HEK293 (cell line): Measurements from ENCODE around the gene EVC.

Experiments
- CTCF ChIA-PET: fragments of 350-600 bp; formaldehyde crosslinking; extraction: SDS; loops from one replicate; lab custom pipeline; 2021; ENCODE audit warnings: antibody characterized with exemption; lab: Yijun Ruan, JAX
- POLR2A ChIA-PET: fragments of 300-600 bp; formaldehyde crosslinking; extraction: SDS; loops from one replicate; lab custom pipeline; 2020; ENCODE audit warnings: antibody characterized with exemption, inconsistent platforms; lab: Yijun Ruan, JAX
- H3K27ac ChIP-seq: fragments of 200-500 bp; sonication (Bioruptor generic); 2 replicates; pipeline ENCODE4 v1.5.1; 2014; ENCODE audit warnings: low read depth, low read length, control low read depth, inconsistent platforms; ENCODE audit errors: extremely low read depth
- H3K36me3 ChIP-seq, 2 experiments: fragments of 200-500 bp in 1 of 2; sonication (Bioruptor generic) in 1 of 2; 1 replicate in 1 of 2; 2 replicates in 1 of 2; pipeline ENCODE4 v1.5.1; 2014 to 2017; ENCODE audit warnings: inconsistent platforms in 2 of 2, low read length in 2 of 2; ENCODE audit not compliant: control insufficient read depth in 2 of 2, insufficient read depth in 1 of 2
- H3K4me1 ChIP-seq: fragments of 200-500 bp; sonication (Bioruptor generic); 2 replicates; pipeline ENCODE4 v1.5.1; 2014; ENCODE audit warnings: mild to moderate bottlenecking, low read length, inconsistent platforms; ENCODE audit not compliant: control insufficient read depth, insufficient read depth
- H3K4me3 ChIP-seq: 2 replicates; pipeline ENCODE4 v1.5.1; 2011; ENCODE audit warnings: low read depth, mild to moderate bottlenecking, control low read depth, low read length, moderate library complexity
- H3K9me3 ChIP-seq: fragments of 200-500 bp; sonication (Bioruptor generic); 2 replicates; pipeline ENCODE4 v1.5.1; 2014; ENCODE audit warnings: low read depth, low read length, inconsistent platforms; ENCODE audit not compliant: control insufficient read depth, insufficient read depth
- GLI2 ChIP-seq: fragments of 450-650 bp; formaldehyde crosslinking; IDR thresholded peaks from 2 replicates; pipeline ENCODE4; 2017; ENCODE audit warnings: missing biosample characterization, missing genetic modification characterization, low read depth, borderline replicate concordance
- HOXA7 ChIP-seq: sonication (generic); formaldehyde crosslinking; IDR thresholded peaks from 2 replicates; pipeline ENCODE4 v1.8.1; 2022; ENCODE audit warnings: missing genetic modification reagents, borderline replicate concordance
- ZBTB21 ChIP-seq: fragments of 450-650 bp; formaldehyde crosslinking; IDR thresholded peaks from 2 replicates; pipeline ENCODE4 v1.5.1; 2017; ENCODE audit warnings: missing biosample characterization, missing genetic modification characterization
- ZBTB44 ChIP-seq: fragments of 450-650 bp; IDR thresholded peaks from 2 replicates; pipeline ENCODE4 v1.5.1; 2018; ENCODE audit warnings: missing biosample characterization, mild to moderate bottlenecking, missing genetic modification characterization
- ZFP69B ChIP-seq: fragments of 450-650 bp; formaldehyde crosslinking; IDR thresholded peaks from 2 replicates; pipeline ENCODE4 v1.5.1; 2016; ENCODE audit warnings: missing biosample characterization, missing genetic modification characterization
- ZIC2 ChIP-seq: fragments of 450-650 bp; formaldehyde crosslinking; IDR thresholded peaks from 2 replicates; pipeline ENCODE4 v1.5.1; 2016; ENCODE audit warnings: missing biosample characterization, missing genetic modification characterization
- ZNF169 ChIP-seq: fragments of 450-650 bp; formaldehyde crosslinking; IDR thresholded peaks from 2 replicates; pipeline ENCODE4 v1.5.1; 2016; ENCODE audit warnings: missing biosample characterization, missing genetic modification characterization
- ZNF184 ChIP-seq: fragments of 450-650 bp; IDR thresholded peaks from 2 replicates; pipeline ENCODE4 v1.5.1; 2018; ENCODE audit warnings: missing biosample characterization, mild to moderate bottlenecking, missing genetic modification characterization
- ZNF2 ChIP-seq: fragments of 450-650 bp; formaldehyde crosslinking; IDR thresholded peaks from 2 replicates; pipeline ENCODE4 v1.5.1; 2016; ENCODE audit warnings: missing biosample characterization, missing genetic modification characterization
- ZNF248 ChIP-seq: fragments of 450-650 bp; formaldehyde crosslinking; IDR thresholded peaks from 2 replicates; pipeline ENCODE4 v1.5.1; 2017; ENCODE audit warnings: missing biosample characterization, missing genetic modification characterization
- ZNF266 ChIP-seq: fragments of 450-650 bp; formaldehyde crosslinking; IDR thresholded peaks from 2 replicates; pipeline ENCODE4 v1.5.1; 2016; ENCODE audit warnings: missing biosample characterization, missing genetic modification characterization, low read depth
- ZNF391 ChIP-seq: fragments of 450-650 bp; formaldehyde crosslinking; IDR thresholded peaks from 2 replicates; pipeline ENCODE4 v1.5.1; 2016; ENCODE audit warnings: low read depth, missing biosample characterization, missing genetic modification characterization, borderline replicate concordance
- ZNF514 ChIP-seq: fragments of 450-650 bp; formaldehyde crosslinking; IDR thresholded peaks from 2 replicates; pipeline ENCODE4 v1.5.1; 2016; ENCODE audit warnings: missing biosample characterization, missing genetic modification characterization
- ZNF529 ChIP-seq: fragments of 450-650 bp; formaldehyde crosslinking; IDR thresholded peaks from 2 replicates; pipeline ENCODE4 v1.5.1; 2017; ENCODE audit warnings: missing genetic modification characterization, missing biosample characterization; ENCODE audit not compliant: insufficient replicate concordance
- ZNF596 ChIP-seq: fragments of 450-650 bp; IDR thresholded peaks from 2 replicates; pipeline ENCODE4 v1.5.0; 2018; ENCODE audit warnings: missing biosample characterization, mild to moderate bottlenecking, missing genetic modification characterization, moderate library complexity
- ZNF623 ChIP-seq: fragments of 450-650 bp; formaldehyde crosslinking; IDR thresholded peaks from 2 replicates; pipeline ENCODE4 v1.5.1; 2016; ENCODE audit warnings: missing biosample characterization, missing genetic modification characterization
- ZNF626 ChIP-seq: fragments of 450-650 bp; sonication (Bioruptor Pico); formaldehyde crosslinking; IDR thresholded peaks from 2 replicates; pipeline ENCODE4 v1.5.1; 2018; ENCODE audit warnings: missing biosample characterization, missing genetic modification characterization, inconsistent platforms
- ZNF670 ChIP-seq: fragments of 450-650 bp; formaldehyde crosslinking; IDR thresholded peaks from 2 replicates; pipeline ENCODE4 v1.5.1; 2016; ENCODE audit warnings: missing biosample characterization, missing genetic modification characterization, low read depth
- ZNF768 ChIP-seq: fragments of 450-650 bp; formaldehyde crosslinking; IDR thresholded peaks from 2 replicates; pipeline ENCODE4 v1.5.1; 2018; ENCODE audit warnings: missing biosample characterization, mild to moderate bottlenecking, missing genetic modification characterization
- ZNF830 ChIP-seq: fragments of 450-650 bp; IDR thresholded peaks from 2 replicates; pipeline ENCODE4 v1.5.0; 2018; ENCODE audit warnings: missing biosample characterization, missing genetic modification characterization, low read depth, mild to moderate bottlenecking, moderate library complexity
- TF ChIP-seq, protein P1 (sequence below): fragments of 450-650 bp; formaldehyde crosslinking; IDR thresholded peaks from 2 replicates; pipeline ENCODE4 v1.5.1; 2016; ENCODE audit warnings: missing biosample characterization, missing genetic modification characterization
- TF ChIP-seq, protein P2 (sequence below): fragments of 450-650 bp; IDR thresholded peaks from 2 replicates; pipeline ENCODE4 v1.5.1; 2018; ENCODE audit warnings: missing biosample characterization, missing genetic modification characterization

The EVC gene

GRCh38 chr4:5798946-5799345 is 87.9 kb downstream of the EVC start:
- no peak overlapping the region for H3K4me3 ChIP-seq
- H3K4me1 ChIP-seq = no peaks in the 10 kb centered on the region
- TF ChIP-seq ZNF2 (tag by site-specific recombination) (no peak), ZNF670 (no peak), ZNF529 (tag by site-specific recombination) (no peak), ZBTB44 (tag by site-specific recombination) (no peak)
- POLR2A ChIA-PET = no interaction called here
- peaks cover 0 to 40% of the 10 kb centered on the region in 2 experiments; a peak in 2 of 3 replicates for H3K36me3 ChIP-seq
- H3K9me3 ChIP-seq = no peaks in the 10 kb centered on the region
- no peak overlapping the region for H3K27ac ChIP-seq
- CTCF ChIA-PET = interaction anchor here (0.6 to 0.9 kb wide), 2 partner anchors 8 to 209 kb away, joined by 3 read pairs; no protein-coding TSS in a partner anchor

GRCh38 chr4:5799406-5799805 is 88.4 kb downstream of the EVC start:
- POLR2A ChIA-PET = no interaction called here
- CTCF ChIA-PET = interaction anchor here (0.6 to 0.9 kb wide), 2 partner anchors 9 to 208 kb away, joined by 3 read pairs; no protein-coding TSS in a partner anchor

GRCh38 chr4:5800496-5800895 is 89.5 kb downstream of the EVC start:
- TF ChIP-seq ZNF626 (tag by site-specific recombination) = no peak
- TF ChIP-seq ZNF623 (tag by site-specific recombination) = no peak
- TF ChIP-seq ZNF830 (tag by site-specific recombination) = no peak
- TF ChIP-seq ZNF184 (tag by site-specific recombination) = no peak
- no peak for TF ChIP-seq ZIC2
- TF ChIP-seq, protein P1, sequence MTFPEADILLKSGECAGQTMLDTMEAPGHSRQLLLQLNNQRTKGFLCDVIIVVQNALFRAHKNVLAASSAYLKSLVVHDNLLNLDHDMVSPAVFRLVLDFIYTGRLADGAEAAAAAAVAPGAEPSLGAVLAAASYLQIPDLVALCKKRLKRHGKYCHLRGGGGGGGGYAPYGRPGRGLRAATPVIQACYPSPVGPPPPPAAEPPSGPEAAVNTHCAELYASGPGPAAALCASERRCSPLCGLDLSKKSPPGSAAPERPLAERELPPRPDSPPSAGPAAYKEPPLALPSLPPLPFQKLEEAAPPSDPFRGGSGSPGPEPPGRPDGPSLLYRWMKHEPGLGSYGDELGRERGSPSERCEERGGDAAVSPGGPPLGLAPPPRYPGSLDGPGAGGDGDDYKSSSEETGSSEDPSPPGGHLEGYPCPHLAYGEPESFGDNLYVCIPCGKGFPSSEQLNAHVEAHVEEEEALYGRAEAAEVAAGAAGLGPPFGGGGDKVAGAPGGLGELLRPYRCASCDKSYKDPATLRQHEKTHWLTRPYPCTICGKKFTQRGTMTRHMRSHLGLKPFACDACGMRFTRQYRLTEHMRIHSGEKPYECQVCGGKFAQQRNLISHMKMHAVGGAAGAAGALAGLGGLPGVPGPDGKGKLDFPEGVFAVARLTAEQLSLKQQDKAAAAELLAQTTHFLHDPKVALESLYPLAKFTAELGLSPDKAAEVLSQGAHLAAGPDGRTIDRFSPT (tag by site-specific recombination) = no peak
- no peak for TF ChIP-seq ZNF248 (tag by site-specific recombination)
- TF ChIP-seq ZBTB21 (tag by site-specific recombination) = no peak
- no peak for TF ChIP-seq ZNF169 (tag by site-specific recombination)
- no peak for TF ChIP-seq ZNF266
- no peak for TF ChIP-seq HOXA7
- TF ChIP-seq ZNF514 (tag by site-specific recombination) = no peak
- TF ChIP-seq GLI2 = no peak
- TF ChIP-seq ZNF596 (tag by site-specific recombination) = no peak
- TF ChIP-seq ZFP69B (tag by site-specific recombination) = no peak
- no peak for TF ChIP-seq ZNF391
- no peak for TF ChIP-seq ZNF768
- POLR2A ChIA-PET = no interaction called here
- Histone ChIP-seq H3K27ac (no peak overlapping the region), H3K9me3 (no peaks in the 10 kb centered on the region), H3K4me1 (no peaks in the 10 kb centered on the region), H3K4me3 (no peak overlapping the region), H3K36me3 (peaks cover 0 to 47% of the 10 kb centered on the region in 2 experiments; a peak in 1 of 3 replicates)
- CTCF ChIA-PET = interaction anchor here (0.6 to 0.9 kb wide), 2 partner anchors 10 to 180 kb away, joined by 3 to 4 read pairs; no protein-coding TSS in a partner anchor

More at GRCh38 chr4:5799406-5799805, 88.4 kb downstream of the EVC start:
- H3K4me3 ChIP-seq = no peak overlapping the region
- TF ChIP-seq, protein P2, sequence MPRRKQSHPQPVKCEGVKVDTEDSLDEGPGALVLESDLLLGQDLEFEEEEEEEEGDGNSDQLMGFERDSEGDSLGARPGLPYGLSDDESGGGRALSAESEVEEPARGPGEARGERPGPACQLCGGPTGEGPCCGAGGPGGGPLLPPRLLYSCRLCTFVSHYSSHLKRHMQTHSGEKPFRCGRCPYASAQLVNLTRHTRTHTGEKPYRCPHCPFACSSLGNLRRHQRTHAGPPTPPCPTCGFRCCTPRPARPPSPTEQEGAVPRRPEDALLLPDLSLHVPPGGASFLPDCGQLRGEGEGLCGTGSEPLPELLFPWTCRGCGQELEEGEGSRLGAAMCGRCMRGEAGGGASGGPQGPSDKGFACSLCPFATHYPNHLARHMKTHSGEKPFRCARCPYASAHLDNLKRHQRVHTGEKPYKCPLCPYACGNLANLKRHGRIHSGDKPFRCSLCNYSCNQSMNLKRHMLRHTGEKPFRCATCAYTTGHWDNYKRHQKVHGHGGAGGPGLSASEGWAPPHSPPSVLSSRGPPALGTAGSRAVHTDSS (tag by site-specific recombination) = no peak
- no peaks in the 10 kb centered on the region for H3K4me1 ChIP-seq
- H3K36me3 ChIP-seq = peaks cover 0 to 43% of the 10 kb centered on the region in 2 experiments; a peak in 2 of 3 replicates
- no peak overlapping the region for H3K27ac ChIP-seq
- no peaks in the 10 kb centered on the region for H3K9me3 ChIP-seq
